Measurements from ENCODE around the gene ZNF652. TPM values are rescaled to one million over a fixed set of nuclear protein-coding genes. Genes with fewer than 3 reads are reported as not detected.

The ZNF652 gene
- total and polyA plus RNA-seq, 2 experiments from 2014 or later: 36.2 to 54.5 TPM

- Mint-ChIP-seq H3K9me3 (no peaks in the 10 kb centered on the region; the same call in 2 of the 3 replicates), H3K36me3 (ENCODE audit: low read depth) (no peaks in the 10 kb centered on the region), H3K4me1 (peaks cover 3% of the 10 kb centered on the region; the same call in 1 of the 3 replicates), H3K4me3 (no peak overlapping the region), H3K27ac (no peak overlapping the region), H3K27me3 (ENCODE audit: insufficient read depth, low read depth, poor library complexity) (peaks cover 2% of the 10 kb centered on the region)
- H3K4me1 ChIP-seq (ENCODE audit: insufficient read depth): no peaks in the 10 kb centered on the region
- no peaks in the 10 kb centered on the region for H3F3A ChIP-seq (replicated peaks; ENCODE audit: low read depth)
- no peaks in the 10 kb centered on the region for H3K36me3 ChIP-seq (ENCODE audit: insufficient read depth)
- no peak overlapping the region for H3K27ac ChIP-seq (ENCODE audit: low read depth)
- ATAC-seq: no peak
- H3K9me2 ChIP-seq (ENCODE audit: insufficient read depth): no peaks in the 10 kb centered on the region
- H2AFZ ChIP-seq: no peak overlapping the region
- H4K20me1 ChIP-seq (replicated peaks; ENCODE audit: insufficient read depth): no peaks in the 10 kb centered on the region
- no peak overlapping the region for H3K4me2 ChIP-seq
- TF ChIP-seq NANOG (IDR thresholded peaks at IDR 0.05; ENCODE audit: borderline replicate concordance): no peak
- TF ChIP-seq ZNF462 (CRISPR knock-in tag; IDR thresholded peaks at IDR 0.05): no peak
- no peak for TF ChIP-seq POLR2AphosphoS5 (IDR thresholded peaks at IDR 0.05; ENCODE audit: low read depth)
- TF ChIP-seq JUNB (IDR thresholded peaks at IDR 0.05; ENCODE audit: unreplicated experiment): no peak
- no peak for TF ChIP-seq EZH2phosphoT487 (IDR thresholded peaks at IDR 0.05; ENCODE audit: unreplicated experiment)
- no peak for TF ChIP-seq CTCF (conservative IDR thresholded peaks at IDR 0.05; ENCODE audit: low read depth in 2 of 2)
- TF ChIP-seq CREB1 (CRISPR knock-in tag; IDR thresholded peaks at IDR 0.05; ENCODE audit: low read depth): no peak
- TF ChIP-seq STAT1 (IDR thresholded peaks at IDR 0.05; ENCODE audit: unreplicated experiment): no peak
- TF ChIP-seq ETS1 (IDR thresholded peaks at IDR 0.05): no peak
- TF ChIP-seq ZNF114 (CRISPR knock-in tag; IDR thresholded peaks at IDR 0.05): no peak
- H3K27me3 ChIP-seq (ENCODE audit: insufficient read depth): no peaks in the 10 kb centered on the region
- H3K79me2 ChIP-seq (replicated peaks; ENCODE audit: insufficient read depth): no peaks in the 10 kb centered on the region
- DNase-seq (ENCODE audit: low spot score): no peak
- no peak overlapping the region for H3K4me3 ChIP-seq
These were observed 112.0 kb downstream of the ZNF652 start for GRCh38 chr17:49249890-49250522.

All from GM23338 (cell line).